K562 (cell line): Measurements from ENCODE around the gene AIF1. TPM values are rescaled to one million over a fixed set of nuclear protein-coding genes. Genes with fewer than 3 reads are reported as not detected.

ENCODE experiments used
- E2F1 ChIP-seq: sonication (generic); formaldehyde crosslinking; IDR thresholded peaks from 2 replicates; pipeline ENCODE4 v1.8.1; 2023; ENCODE audit warnings: mild to moderate bottlenecking, missing genetic modification reagents, moderate library complexity
- E2F3 ChIP-seq: fragments of 250-450 bp; sonication (Bioruptor Pico); IDR thresholded peaks from 2 replicates; pipeline ENCODE4 v1.4.0; 2020; ENCODE audit warnings: mild to moderate bottlenecking
- ETV5 ChIP-seq: sonication (generic); formaldehyde crosslinking; IDR thresholded peaks from 2 replicates; pipeline ENCODE4 v1.4.0; 2020; ENCODE audit warnings: low read depth, mild to moderate bottlenecking, missing genetic modification reagents
- FIP1L1 ChIP-seq: fragments of 200-400 bp; formaldehyde crosslinking; IDR thresholded peaks from 2 replicates; pipeline ENCODE4 v1.6.1; 2018; ENCODE audit warnings: mild to moderate bottlenecking, low read depth, low read length; ENCODE audit not compliant: poor library complexity, severe bottlenecking
- FOXO4 ChIP-seq: fragments of 450-650 bp; formaldehyde crosslinking; IDR thresholded peaks from 2 replicates; pipeline ENCODE4 v1.4.0; 2020; ENCODE audit warnings: mild to moderate bottlenecking, moderate library complexity
- GTF2A2 ChIP-seq: IDR thresholded peaks from 2 replicates; pipeline ENCODE4 v1.6.1; 2016; ENCODE audit warnings: mild to moderate bottlenecking, missing genetic modification characterization, missing compliant biosample characterization
- KDM2B ChIP-seq: fragments of 250-450 bp; sonication (Bioruptor Pico); IDR thresholded peaks from 2 replicates; pipeline ENCODE4 v1.8.0; 2021; ENCODE audit warnings: mild to moderate bottlenecking, moderate library complexity
- KDM5B ChIP-seq: fragments of 200-600 bp; sonication (generic); IDR thresholded peaks from 2 replicates; pipeline ENCODE4 v1.6.1; 2012; ENCODE audit warnings: low read depth, mild to moderate bottlenecking, moderate library complexity, low read length, control low read depth, inconsistent platforms; ENCODE audit not compliant: insufficient replicate concordance
- NR2F6 ChIP-seq: fragments of 450-650 bp; formaldehyde crosslinking; IDR thresholded peaks from 2 replicates; pipeline ENCODE4 v1.4.0; 2020; ENCODE audit warnings: mild to moderate bottlenecking
- PML ChIP-seq: IDR thresholded peaks from 2 replicates; pipeline ENCODE4 v1.6.1; 2012; ENCODE audit warnings: low read length, inconsistent platforms
- RUNX1 ChIP-seq: sonication (generic); IDR thresholded peaks from 2 replicates; pipeline ENCODE4 v1.6.1; 2016; ENCODE audit warnings: antibody characterized with exemption, low read depth
- SAP30 ChIP-seq: fragments of 200-600 bp; sonication (generic); IDR thresholded peaks from 2 replicates; pipeline ENCODE4 v1.6.1; 2012; ENCODE audit warnings: borderline replicate concordance, low read depth, mild to moderate bottlenecking, moderate library complexity, low read length, control low read depth, inconsistent platforms; ENCODE audit not compliant: insufficient read depth, poor library complexity, severe bottlenecking
- SMAD4 ChIP-seq: fragments of 250-450 bp; sonication (Bioruptor Pico); conservative IDR thresholded peaks from 2 replicates; pipeline ENCODE4 v1.8.0; 2021; ENCODE audit warnings: inconsistent platforms, mild to moderate bottlenecking, moderate library complexity
- SPI1 ChIP-seq: IDR thresholded peaks from 2 replicates; pipeline ENCODE4 v1.6.1; 2011; ENCODE audit warnings: low read depth, low read length, control low read depth, borderline replicate concordance
- STAT6 ChIP-seq: sonication (generic); formaldehyde crosslinking; IDR thresholded peaks from 2 replicates; pipeline ENCODE4 v1.8.1; 2023; ENCODE audit warnings: mild to moderate bottlenecking, missing genetic modification reagents
- polyA plus RNA-seq, 8 experiments: library from polyadenylated mRNA; depleted of rRNA in 4 of 8; stranded (reverse) in 5 of 8; unstranded in 3 of 8; fragments of >200 nt; fragmentation: Nextera tagmentation in 2 of 8; fragmentation: Illumina TruSeq in 1 of 8; extraction: Ambion mirVana in 2 of 8; extraction: Trizol in 1 of 8; gene quantifications; 2 replicates each; pipeline versions ENCODE4 v1.2.1 to v1.2.3, GENCODE V29; 2011 to 2014; ENCODE audit warnings: inconsistent platforms in 1 of 8, missing spikeins in 1 of 8
- total RNA-seq, 7 experiments: library from RNA; depleted of rRNA in 6 of 7; stranded (reverse); fragments of >200 nt in 6 of 7; fragmentation: Illumina TruSeq in 2 of 7; extraction: Trizol in 2 of 7; gene quantifications; 2 replicates each; pipeline versions ENCODE4 v1.2.1 to v1.2.3, GENCODE V29; 2011 to 2021; ENCODE audit warnings: low replicate concordance in 1 of 7
- TF ChIP-seq, protein P1 (sequence below): fragments of 450-650 bp; IDR thresholded peaks from 2 replicates; pipeline ENCODE4 v1.6.1; 2016; ENCODE audit warnings: antibody characterized with exemption
- TF ChIP-seq, protein P2 (sequence below): fragments of 450-650 bp; formaldehyde crosslinking; IDR thresholded peaks from 2 replicates; pipeline ENCODE4 v1.4.0; 2022; ENCODE audit warnings: missing genetic modification characterization

Gene AIF1
- total and polyA plus RNA-seq, 9 of the 15 experiments (the other 6 are each of a cell fraction or from before 2014, with no cell fraction given): 9.4 to 33.4 (median 19.4) TPM

GRCh38 chr6:31660381-31661261 lies 45.6 kb downstream of the AIF1 start, which contains the start of gene C6orf47 (continued):
- TF ChIP-seq FIP1L1: peak; percentile 89
- peak; percentile 83 for TF ChIP-seq SMAD4
- peak; percentile 90 for TF ChIP-seq SAP30
- TF ChIP-seq STAT6: no peak; the same call in 1 of the 2 replicates
- peak; percentile 97 for TF ChIP-seq KDM2B (CRISPR knock-in tag)
- 0 out of 2 replicates have a peak, but pooled peaks have one; percentile 0 for TF ChIP-seq SPI1
- TF ChIP-seq GTF2A2 (tag): 0 out of 2 replicates have a peak, but pooled peaks have one; percentile 49
- TF ChIP-seq PML: peak; percentile 90
- peak; percentile 85; the same call in 1 of the 2 replicates for TF ChIP-seq RUNX1
- TF ChIP-seq E2F1 (CRISPR knock-in tag): no peak
- TF ChIP-seq, protein P1, sequence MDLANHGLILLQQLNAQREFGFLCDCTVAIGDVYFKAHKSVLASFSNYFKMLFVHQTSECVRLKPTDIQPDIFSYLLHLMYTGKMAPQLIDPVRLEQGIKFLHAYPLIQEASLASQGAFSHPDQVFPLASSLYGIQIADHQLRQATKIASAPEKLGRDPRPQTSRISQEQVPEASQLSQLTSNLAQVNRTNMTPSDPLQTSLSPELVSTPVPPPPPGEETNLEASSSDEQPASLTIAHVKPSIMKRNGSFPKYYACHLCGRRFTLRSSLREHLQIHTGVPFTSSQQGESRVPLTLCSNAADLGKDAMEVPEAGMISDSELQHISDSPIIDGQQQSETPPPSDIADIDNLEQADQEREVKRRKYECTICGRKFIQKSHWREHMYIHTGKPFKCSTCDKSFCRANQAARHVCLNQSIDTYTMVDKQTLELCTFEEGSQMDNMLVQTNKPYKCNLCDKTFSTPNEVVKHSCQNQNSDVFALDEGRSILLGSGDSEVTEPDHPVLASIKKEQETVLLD: peak; percentile 75
- TF ChIP-seq KDM5B: peak; percentile 99
- TF ChIP-seq, protein P2, sequence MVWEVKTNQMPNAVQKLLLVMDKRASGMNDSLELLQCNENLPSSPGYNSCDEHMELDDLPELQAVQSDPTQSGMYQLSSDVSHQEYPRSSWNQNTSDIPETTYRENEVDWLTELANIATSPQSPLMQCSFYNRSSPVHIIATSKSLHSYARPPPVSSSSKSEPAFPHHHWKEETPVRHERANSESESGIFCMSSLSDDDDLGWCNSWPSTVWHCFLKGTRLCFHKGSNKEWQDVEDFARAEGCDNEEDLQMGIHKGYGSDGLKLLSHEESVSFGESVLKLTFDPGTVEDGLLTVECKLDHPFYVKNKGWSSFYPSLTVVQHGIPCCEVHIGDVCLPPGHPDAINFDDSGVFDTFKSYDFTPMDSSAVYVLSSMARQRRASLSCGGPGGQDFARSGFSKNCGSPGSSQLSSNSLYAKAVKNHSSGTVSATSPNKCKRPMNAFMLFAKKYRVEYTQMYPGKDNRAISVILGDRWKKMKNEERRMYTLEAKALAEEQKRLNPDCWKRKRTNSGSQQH (CRISPR knock-in tag): 0 out of 2 replicates have a peak, but pooled peaks have one; percentile 8
- TF ChIP-seq NR2F6: peak; percentile 27; the same call in 1 of the 2 replicates
- TF ChIP-seq E2F3 (CRISPR knock-in tag): no peak
- peak; percentile 97 for TF ChIP-seq ETV5 (CRISPR knock-in tag)
- peak; percentile 81; the same call in 1 of the 2 replicates for TF ChIP-seq FOXO4 (CRISPR knock-in tag)
